ENCODE results near the gene PTPRM. TPM values are rescaled to one million over a fixed set of nuclear protein-coding genes. Genes with fewer than 3 reads are reported as not detected.

The PTPRM gene
- total RNA-seq, 1 donor from 2014 or later, result 131 TPM

GRCh38 chr18:7924616-7925015 is 357.5 kb downstream of the PTPRM start:
- DNase-seq (ENCODE audit: low spot score), result no peak
- peaks cover 77% of the 10 kb centered on the region for H3K4me1 Mint-ChIP-seq (ENCODE audit: low read depth)
- no peak for TF ChIP-seq CTCF (IDR thresholded peaks at IDR 0.05)
- H3K27me3 Mint-ChIP-seq (ENCODE audit: low read depth), result no peaks in the 10 kb centered on the region
- H3K36me3 Mint-ChIP-seq (ENCODE audit: low read depth), result peaks cover 6% of the 10 kb centered on the region
- no peak overlapping the region for H3K4me3 Mint-ChIP-seq (ENCODE audit: unreplicated experiment)
- no peak overlapping the region for H3K27ac Mint-ChIP-seq (ENCODE audit: unreplicated experiment)
- peaks cover 14% of the 10 kb centered on the region for H3K9me3 Mint-ChIP-seq (ENCODE audit: low read depth)

- Mint-ChIP-seq H3K4me1 (ENCODE audit: low read depth) (peaks cover 60% of the 10 kb centered on the region), H3K36me3 (ENCODE audit: low read depth) (peaks cover 6% of the 10 kb centered on the region), H3K27me3 (ENCODE audit: low read depth) (no peaks in the 10 kb centered on the region), H3K4me3 (ENCODE audit: unreplicated experiment) (no peak overlapping the region), H3K9me3 (ENCODE audit: low read depth) (peaks cover 5% of the 10 kb centered on the region), H3K27ac (ENCODE audit: unreplicated experiment) (peak overlapping the region; percentile 68)
- TF ChIP-seq CTCF (IDR thresholded peaks at IDR 0.05), result peak; percentile 61
- DNase-seq (ENCODE audit: low spot score), result no peak
Observed at GRCh38 chr18:7926526-7926925, 359.4 kb downstream of the PTPRM start.

GRCh38 chr18:7927119-7927518 is 360.0 kb downstream of the PTPRM start:
- Mint-ChIP-seq H3K9me3 (ENCODE audit: low read depth) (no peaks in the 10 kb centered on the region), H3K4me1 (ENCODE audit: low read depth) (peaks cover 57% of the 10 kb centered on the region), H3K27ac (ENCODE audit: unreplicated experiment) (peak overlapping the region; percentile 68), H3K4me3 (ENCODE audit: unreplicated experiment) (no peak overlapping the region), H3K27me3 (ENCODE audit: low read depth) (no peaks in the 10 kb centered on the region), H3K36me3 (ENCODE audit: low read depth) (peaks cover 4% of the 10 kb centered on the region)
- DNase-seq (ENCODE audit: low spot score), result no peak
- no peak for TF ChIP-seq CTCF (IDR thresholded peaks at IDR 0.05)

- Mint-ChIP-seq H3K9me3 (ENCODE audit: low read depth) (no peaks in the 10 kb centered on the region), H3K36me3 (ENCODE audit: low read depth) (peaks cover 4% of the 10 kb centered on the region)
Observed at GRCh38 chr18:7931763-7932162, 364.6 kb downstream of the PTPRM start.

GRCh38 chr18:7937268-7937667 is 370.2 kb downstream of the PTPRM start:
- Mint-ChIP-seq H3K27me3 (ENCODE audit: low read depth) (no peaks in the 10 kb centered on the region), H3K27ac (ENCODE audit: unreplicated experiment) (no peak overlapping the region), H3K4me3 (ENCODE audit: unreplicated experiment) (no peak overlapping the region), H3K9me3 (ENCODE audit: low read depth) (no peaks in the 10 kb centered on the region), H3K36me3 (ENCODE audit: low read depth) (peaks cover 2% of the 10 kb centered on the region), H3K4me1 (ENCODE audit: low read depth) (peaks cover 15% of the 10 kb centered on the region)
- no peak for DNase-seq (ENCODE audit: low spot score)
- no peak for TF ChIP-seq CTCF (IDR thresholded peaks at IDR 0.05)

More at GRCh38 chr18:7931763-7932162, 364.6 kb downstream of the PTPRM start:
- H3K4me3 Mint-ChIP-seq (ENCODE audit: unreplicated experiment), result no peak overlapping the region
- H3K4me1 Mint-ChIP-seq (ENCODE audit: low read depth), result peaks cover 24% of the 10 kb centered on the region
- H3K27ac Mint-ChIP-seq (ENCODE audit: unreplicated experiment), result no peak overlapping the region
- no peaks in the 10 kb centered on the region for H3K27me3 Mint-ChIP-seq (ENCODE audit: low read depth)
- no peak for TF ChIP-seq CTCF (IDR thresholded peaks at IDR 0.05)
- no peak for DNase-seq (ENCODE audit: low spot score)
